Calu3 (cell line): ENCODE data around the gene HS3ST3A1. TPM values are rescaled to one million over a fixed set of nuclear protein-coding genes. Genes with fewer than 3 reads are reported as not detected.

Experiments
- BruUV-seq: library from RNA; stranded (reverse); fragments of 400-500 nt; replicated peaks from 2 replicates; lab custom pipeline; 2021; lab: Mats Ljungman, UMichigan
- CTCF ChIA-PET: fragments of 300-600 bp; sonication (Branson Sonifier 250); formaldehyde crosslinking; loops from one replicate; lab custom pipeline; 2022; ENCODE audit warnings: antibody characterized with exemption; lab: Charles Lee
- DNase-seq: peaks from one replicate; pipeline ENCODE4 v3.0.0; 2022
- H3K27ac Mint-ChIP-seq: one replicate; pipeline ENCODE4 v1.8.0; 2022; ENCODE audit warnings: mixed read lengths; ENCODE audit not compliant: unreplicated experiment
- H3K27me3 Mint-ChIP-seq: one replicate; pipeline ENCODE4 v1.8.0; 2022; ENCODE audit warnings: mixed read lengths; ENCODE audit not compliant: unreplicated experiment
- H3K36me3 Mint-ChIP-seq: one replicate; pipeline ENCODE4 v1.8.0; 2022; ENCODE audit warnings: mild to moderate bottlenecking, moderate library complexity, mixed read lengths; ENCODE audit not compliant: insufficient read depth, unreplicated experiment
- H3K4me1 Mint-ChIP-seq: one replicate; pipeline ENCODE4 v1.8.0; 2022; ENCODE audit warnings: mild to moderate bottlenecking, low read depth, mixed read lengths; ENCODE audit not compliant: unreplicated experiment
- H3K4me3 Mint-ChIP-seq: one replicate; pipeline ENCODE4 v1.8.0; 2022; ENCODE audit warnings: mild to moderate bottlenecking, low read depth, moderate library complexity, mixed read lengths; ENCODE audit not compliant: unreplicated experiment
- H3K9me3 Mint-ChIP-seq: one replicate; pipeline ENCODE4 v1.8.0; 2022; ENCODE audit warnings: low read depth, mixed read lengths; ENCODE audit not compliant: unreplicated experiment
- CTCF ChIP-seq: fragments of 200-600 bp; IDR thresholded peaks from one replicate; pipeline ENCODE4 v1.8.0; 2022; ENCODE audit warnings: antibody characterized with exemption; ENCODE audit not compliant: unreplicated experiment
- intact Hi-C: fragments of 100-400 bp; cut with micrococcal nuclease; formaldehyde crosslinking; loops from one replicate; pipeline ENCODE4 v1.10.0; 2022; ENCODE audit not compliant: unreplicated experiment
- total RNA-seq: library from RNA; stranded (reverse); gene quantifications from 2 replicates; pipeline ENCODE4 v1.2.3, GENCODE V29; 2022

The HS3ST3A1 gene
- total RNA-seq, 1 experiment from 2014 or later: not detected

- Mint-ChIP-seq H3K27ac (no peak overlapping the region), H3K36me3 (no peaks in the 10 kb centered on the region), H3K4me3 (no peak overlapping the region), H3K27me3 (no peaks in the 10 kb centered on the region), H3K9me3 (peaks cover 19% of the 10 kb centered on the region), H3K4me1 (no peaks in the 10 kb centered on the region)
- CTCF ChIA-PET: interaction anchor here (0.9 kb wide), 1 partner anchor 20 kb away, joined by 6 read pairs; no protein-coding TSS in a partner anchor
- no peak for DNase-seq
- no peak for TF ChIP-seq CTCF
- BruUV-seq: no TSS peak
- intact Hi-C loops: no loop called here
These were observed 110.7 kb downstream of the HS3ST3A1 start for GRCh38 chr17:13490906-13491482.

GRCh38 chr17:13490427-13490826 is 111.3 kb downstream of the HS3ST3A1 start:
- intact Hi-C loops: no loop called here
- no peaks in the 10 kb centered on the region for H3K36me3 Mint-ChIP-seq
- H3K4me3 Mint-ChIP-seq: no peak overlapping the region
- no peak for DNase-seq
- CTCF ChIA-PET: interaction anchor here (0.9 kb wide), 1 partner anchor 20 kb away, joined by 6 read pairs; no protein-coding TSS in a partner anchor
- no peak for TF ChIP-seq CTCF
- H3K9me3 Mint-ChIP-seq: peaks cover 15% of the 10 kb centered on the region
- no peaks in the 10 kb centered on the region for H3K4me1 Mint-ChIP-seq
- no peaks in the 10 kb centered on the region for H3K27me3 Mint-ChIP-seq
- BruUV-seq: no TSS peak
- H3K27ac Mint-ChIP-seq: no peak overlapping the region

DNA sequence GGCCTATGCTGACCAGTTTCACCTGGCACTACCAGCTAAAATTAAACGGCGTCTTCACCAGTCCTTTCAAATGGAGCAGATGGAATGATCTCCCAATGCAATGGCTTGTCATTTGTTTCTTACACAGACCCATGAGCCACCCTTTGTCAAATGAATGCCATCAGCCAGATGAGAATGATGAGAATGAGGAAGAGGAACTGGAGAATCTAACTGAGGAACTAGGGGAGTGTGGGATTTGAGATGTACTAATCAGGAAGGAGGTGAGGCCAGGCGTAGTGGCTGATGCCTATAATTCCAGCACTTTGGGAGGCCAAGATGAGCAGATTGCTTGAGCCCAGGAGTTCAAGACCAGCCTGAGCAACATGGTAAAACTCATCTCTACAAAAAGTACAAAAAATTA is 116.4 kb downstream of the HS3ST3A1 start:
- no peaks in the 10 kb centered on the region for H3K36me3 Mint-ChIP-seq
- intact Hi-C loops: no loop called here
- TF ChIP-seq CTCF: no peak
- no TSS peak for BruUV-seq
- DNase-seq: no peak
- H3K4me3 Mint-ChIP-seq: no peak overlapping the region
- peaks cover 11% of the 10 kb centered on the region for H3K9me3 Mint-ChIP-seq
- no peaks in the 10 kb centered on the region for H3K27me3 Mint-ChIP-seq
- no peak overlapping the region for H3K27ac Mint-ChIP-seq
- CTCF ChIA-PET: no interaction called here
- H3K4me1 Mint-ChIP-seq: no peaks in the 10 kb centered on the region

DNA sequence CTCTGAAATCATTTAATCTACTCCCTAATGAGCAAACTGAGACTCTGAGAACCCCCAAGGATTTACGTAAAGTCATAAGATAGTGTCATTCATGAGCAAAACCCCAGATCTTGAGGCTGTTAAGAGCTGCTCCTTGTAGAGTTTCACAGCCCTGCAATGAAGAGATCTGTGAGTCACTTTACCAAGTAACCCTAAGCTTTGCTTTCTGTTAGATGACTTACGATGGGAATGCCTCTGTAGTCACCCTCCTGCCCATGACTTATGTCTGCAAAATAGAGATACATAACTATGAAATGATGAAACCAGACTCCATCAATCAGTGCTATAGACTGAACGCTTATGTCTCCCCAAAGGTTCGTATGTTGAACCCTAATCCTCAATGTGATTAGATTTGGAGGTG is 117.7 kb downstream of the HS3ST3A1 start:
- H3K36me3 Mint-ChIP-seq: no peaks in the 10 kb centered on the region
- CTCF ChIA-PET: no interaction called here
- no peak overlapping the region for H3K27ac Mint-ChIP-seq
- no peak for DNase-seq
- no peak for TF ChIP-seq CTCF
- H3K4me1 Mint-ChIP-seq: no peaks in the 10 kb centered on the region
- peaks cover 12% of the 10 kb centered on the region for H3K9me3 Mint-ChIP-seq
- H3K4me3 Mint-ChIP-seq: no peak overlapping the region
- BruUV-seq: no TSS peak
- intact Hi-C loops: no loop called here
- H3K27me3 Mint-ChIP-seq: no peaks in the 10 kb centered on the region
